Hepatic stellate cell (primary cell): ENCODE results near the gene FAR2.
"Not testable (repeated sequence)": the region's sequence is repeated elsewhere in the genome, so short reads cannot be mapped to it uniquely, and the experiment has no call there.

Source experiments
- DNase-seq: peaks from one replicate; pipeline ENCODE4 v3.0.0; 2011; ENCODE audit warnings: low spot score

FAR2 gene

GRCh38 chr12:29234965-29235626 lies 86.0 kb downstream of the FAR2 start:
- no peak for DNase-seq

- no peak for DNase-seq
Measured at GRCh38 chr12:29238822-29239291, 89.8 kb downstream of the FAR2 start.

GRCh38 chr12:29239336-29239735 lies 90.3 kb downstream of the FAR2 start:
- no peak for DNase-seq

- DNase-seq = no peak
Measured at GRCh38 chr12:29240441-29240840, 91.4 kb downstream of the FAR2 start.

- DNase-seq = peak; percentile 36
Measured at GRCh38 chr12:29241821-29242591, 92.9 kb downstream of the FAR2 start.

- DNase-seq = no peak
Measured at GRCh38 chr12:29242921-29243431, 93.9 kb downstream of the FAR2 start.

GRCh38 chr12:29244159-29244765 lies 95.2 kb downstream of the FAR2 start:
- DNase-seq = no peak

- DNase-seq = no peak
Measured at GRCh38 chr12:29245246-29245645, 96.2 kb downstream of the FAR2 start.

GRCh38 chr12:29249930-29250329 lies 100.9 kb downstream of the FAR2 start:
- no peak for DNase-seq

GRCh38 chr12:29253906-29254625 lies 105.0 kb downstream of the FAR2 start:
- no peak for DNase-seq

- no peak for DNase-seq
Measured at GRCh38 chr12:29255042-29255441, 106.0 kb downstream of the FAR2 start.

- DNase-seq = no peak
Measured at GRCh38 chr12:29256598-29256997, 107.5 kb downstream of the FAR2 start.

GRCh38 chr12:29257687-29258086 lies 108.6 kb downstream of the FAR2 start:
- DNase-seq = not testable (repeated sequence)

- DNase-seq = no peak
Measured at GRCh38 chr12:29264424-29264823, 115.3 kb downstream of the FAR2 start.

- DNase-seq = no peak
Measured at GRCh38 chr12:29269706-29270408, 120.8 kb downstream of the FAR2 start.

- no peak for DNase-seq
Measured at GRCh38 chr12:29270446-29270845, 121.4 kb downstream of the FAR2 start.

- no peak for DNase-seq
Measured at GRCh38 chr12:29273178-29273843, 124.2 kb downstream of the FAR2 start.

- no peak for DNase-seq
Measured at GRCh38 chr12:29275834-29276233, 126.8 kb downstream of the FAR2 start.

GRCh38 chr12:29277231-29277630 lies 128.2 kb downstream of the FAR2 start:
- DNase-seq = no peak

- DNase-seq = peak; percentile 26
Measured at GRCh38 chr12:29278673-29279420, 129.8 kb downstream of the FAR2 start.
